Colonic mucosa (tissue), 4 donors: ENCODE data around the gene ZSWIM8. TPM values are rescaled to one million over a fixed set of nuclear protein-coding genes. Genes with fewer than 3 reads are reported as not detected.
A peak's percentile ranks its signal among the peaks of the same experiment; 100 is the strongest.

Source experiments
- DNase-seq: peaks from one replicate; pipeline ENCODE4 v3.0.0-alpha.2; 2020
- H3K27ac ChIP-seq: fragments of 200-600 bp; one replicate; pipeline ENCODE4 v1.8.0; 2021
- H3K27me3 ChIP-seq: fragments of 200-600 bp; one replicate; pipeline ENCODE4 v1.8.0; 2021
- H3K36me3 ChIP-seq: fragments of 200-600 bp; one replicate; pipeline ENCODE4 v1.8.0; 2021
- H3K4me1 ChIP-seq: fragments of 200-600 bp; one replicate; pipeline ENCODE4 v1.8.0; 2021; ENCODE audit warnings: mild to moderate bottlenecking
- H3K4me3 ChIP-seq: fragments of 200-600 bp; one replicate; pipeline ENCODE4 v1.8.0; 2021
- H3K9ac ChIP-seq, 2 donors: one replicate each; pipeline ENCODE4 v1.7.0; 2013; ENCODE audit warnings: control low read depth in 2 of 2, low read depth in 2 of 2, low read length in 2 of 2
- H3K9me3 ChIP-seq: fragments of 200-600 bp; one replicate; pipeline ENCODE4 v1.8.0; 2021
- CTCF ChIP-seq: fragments of 200-600 bp; IDR thresholded peaks from one replicate; pipeline ENCODE4 v1.8.0; 2022; ENCODE audit warnings: antibody characterized with exemption, mild to moderate bottlenecking
- intact Hi-C: fragments of 100-400 bp; cut with DNase I; formaldehyde crosslinking; loops from one replicate; pipeline ENCODE4 v1.14.1; 2022
- total RNA-seq, 2 donors: library from RNA; stranded (reverse); fragmentation: NEBNext Ultra II Directional in 1 of 2; extraction: Animal tissue kit (Norgen Biotek cat#: 25700) in 1 of 2; gene quantifications; one replicate each; pipeline ENCODE4 v1.2.1, GENCODE V29; 2021
- donor health status: healthy.
- donor health status: DM: no; HTN: no; CAD: no.
- donor health status: DM: no; HTN: no; CAD: no.

Gene ZSWIM8
- total RNA-seq, 2 donors from 2014 or later: 74.7 to 77.1 TPM

- H3K27ac ChIP-seq: no peak overlapping the region
- intact Hi-C loops: no loop called here
Measured at GRCh38 chr10:73816917-73817729, 31.7 kb downstream of the ZSWIM8 start.

GRCh38 chr10:73817826-73818225 is 32.4 kb downstream of the ZSWIM8 start:
- intact Hi-C loops: no loop called here
- Histone ChIP-seq H3K4me1 (peaks cover 8% of the 10 kb centered on the region), H3K36me3 (no peaks in the 10 kb centered on the region), H3K9me3 (no peaks in the 10 kb centered on the region), H3K27ac (no peak overlapping the region), H3K4me3 (no peak overlapping the region), H3K9ac (no peak overlapping the region), H3K27me3 (no peaks in the 10 kb centered on the region)
- no peak for TF ChIP-seq CTCF
- DNase-seq: no peak

More at GRCh38 chr10:73816917-73817729, 31.7 kb downstream of the ZSWIM8 start:
- no peak overlapping the region for H3K4me3 ChIP-seq
- no peak for DNase-seq
- H3K36me3 ChIP-seq: no peaks in the 10 kb centered on the region
- TF ChIP-seq CTCF: no peak
- peaks cover 8% of the 10 kb centered on the region for H3K4me1 ChIP-seq
- H3K9me3 ChIP-seq: no peaks in the 10 kb centered on the region
- no peak overlapping the region for H3K9ac ChIP-seq
- no peaks in the 10 kb centered on the region for H3K27me3 ChIP-seq

GRCh38 chr10:73818402-73818801 is 33.0 kb downstream of the ZSWIM8 start:
- H3K9ac ChIP-seq: no peak overlapping the region
- H3K27ac ChIP-seq: no peak overlapping the region
- TF ChIP-seq CTCF: no peak
- no peaks in the 10 kb centered on the region for H3K36me3 ChIP-seq
- intact Hi-C loops: no loop called here
- H3K9me3 ChIP-seq: no peaks in the 10 kb centered on the region
- no peak overlapping the region for H3K4me3 ChIP-seq
- DNase-seq: no peak
- no peaks in the 10 kb centered on the region for H3K27me3 ChIP-seq
- H3K4me1 ChIP-seq: peaks cover 8% of the 10 kb centered on the region

GRCh38 chr10:73819081-73819480 is 33.7 kb downstream of the ZSWIM8 start:
- Histone ChIP-seq H3K9ac (peak overlapping the region in 1 of 2 donors; percentile 64), H3K4me1 (peaks cover 8% of the 10 kb centered on the region), H3K9me3 (no peaks in the 10 kb centered on the region), H3K36me3 (no peaks in the 10 kb centered on the region), H3K4me3 (no peak overlapping the region), H3K27ac (no peak overlapping the region), H3K27me3 (no peaks in the 10 kb centered on the region)
- no peak for DNase-seq
- intact Hi-C loops: no loop called here
- no peak for TF ChIP-seq CTCF

- no peak for TF ChIP-seq CTCF
- Histone ChIP-seq H3K27me3 (no peaks in the 10 kb centered on the region), H3K36me3 (no peaks in the 10 kb centered on the region), H3K4me3 (no peak overlapping the region), H3K4me1 (peaks cover 8% of the 10 kb centered on the region), H3K9ac (peak overlapping the region; percentile 47 to 64), H3K9me3 (no peaks in the 10 kb centered on the region), H3K27ac (no peak overlapping the region)
- peak; percentile 87 for DNase-seq
- intact Hi-C loops: no loop called here
Measured at GRCh38 chr10:73819513-73820093, 34.2 kb downstream of the ZSWIM8 start.
